CD4-positive, alpha-beta T cell (primary cell): ENCODE results near the gene KCNA1. TPM values are rescaled to one million over a fixed set of nuclear protein-coding genes. Genes with fewer than 3 reads are reported as not detected.

ENCODE experiments used
- ATAC-seq: fragments of 200-7000 bp; cut with Tn5 transposase; one replicate; pipeline ENCODE4 v1.10.0; 2022; ENCODE audit warnings: mild to moderate bottlenecking; ENCODE audit not compliant: poor library complexity
- CTCF ChIA-PET: fragments of 350-600 bp; sonication (Branson Sonifier 250); formaldehyde crosslinking; loops from one replicate; lab custom pipeline; 2021; ENCODE audit warnings: antibody characterized with exemption, inconsistent platforms; lab: Charles Lee
- POLR2A ChIA-PET: fragments of 350-600 bp; sonication (Branson Sonifier 250); formaldehyde crosslinking; loops from one replicate; lab custom pipeline; 2021; ENCODE audit warnings: antibody characterized with exemption, inconsistent platforms; lab: Charles Lee
- DNase-seq, 14 experiments: peaks; one replicate each; pipeline ENCODE4 v3.0.0-alpha.2; 2013 to 2020; ENCODE audit warnings: mixed read lengths in 2 of 14
- H3K27ac ChIP-seq, 2 donors: one replicate each; pipeline versions ENCODE4 v1.5.1 to v1.7.0; 2013; ENCODE audit warnings: low read length in 2 of 2, low read depth in 1 of 2, mild to moderate bottlenecking in 1 of 2
- H3K27me3 ChIP-seq, 2 experiments: 1 replicate in 1 of 2; 2 replicates in 1 of 2; pipeline versions ENCODE4 v1.6.1 to v1.7.0; 2013; ENCODE audit warnings: low read length in 2 of 2, control low read depth in 1 of 2, mild to moderate bottlenecking in 1 of 2, moderate library complexity in 1 of 2; ENCODE audit not compliant: insufficient read depth in 2 of 2, control insufficient read depth in 1 of 2
- H3K36me3 ChIP-seq: one replicate; pipeline ENCODE4 v1.6.1; 2013; ENCODE audit warnings: low read length, control low read depth; ENCODE audit not compliant: insufficient read depth
- H3K4me1 ChIP-seq: one replicate; pipeline ENCODE4 v1.6.1; 2013; ENCODE audit warnings: low read length, control low read depth; ENCODE audit not compliant: insufficient read depth
- H3K4me3 ChIP-seq: one replicate; pipeline ENCODE4 v1.5.1; 2013; ENCODE audit warnings: mild to moderate bottlenecking, low read length, moderate library complexity
- H3K9me3 ChIP-seq, 2 experiments: 1 replicate in 1 of 2; 2 replicates in 1 of 2; pipeline versions ENCODE4 v1.6.1 to v1.7.0; 2013; ENCODE audit warnings: low read length in 2 of 2, mild to moderate bottlenecking in 2 of 2, control low read depth in 1 of 2, moderate library complexity in 1 of 2; ENCODE audit not compliant: control insufficient read depth in 1 of 2, insufficient read depth in 1 of 2
- H3K27ac Mint-ChIP-seq: one replicate; pipeline ENCODE4 v1.8.0; 2020; ENCODE audit warnings: mixed read lengths
- H3K27me3 Mint-ChIP-seq: one replicate; pipeline ENCODE4 v1.8.0; 2021; ENCODE audit warnings: mixed read lengths
- H3K36me3 Mint-ChIP-seq: one replicate; pipeline ENCODE4 v1.8.0; 2021; ENCODE audit warnings: low read depth, mixed read lengths
- H3K4me1 Mint-ChIP-seq: one replicate; pipeline ENCODE4 v1.8.0; 2021; ENCODE audit warnings: low read depth, mixed read lengths
- H3K4me3 Mint-ChIP-seq: one replicate; pipeline ENCODE4 v1.8.0; 2020; ENCODE audit warnings: mild to moderate bottlenecking, mixed read lengths
- H3K9me3 Mint-ChIP-seq: one replicate; pipeline ENCODE4 v1.8.0; 2020; ENCODE audit warnings: mixed read lengths
- intact Hi-C, 2 experiments: fragments of 100-400 bp; cut with DNase I in 1 of 2; cut with micrococcal nuclease in 1 of 2; formaldehyde crosslinking; loops; one replicate each; pipeline versions ENCODE4 v1.15.1 to v1.9.0; 2023 to 2025; cut with DNase I, micrococcal nuclease
- total RNA-seq, 174 experiments: library from RNA in 2 of 174; stranded (reverse) in 2 of 174; gene quantifications; one replicate each; pipeline ENCODE4 v1.2.3 and lab custom pipeline; 2021 to 2026
- TF ChIP-seq, protein P1 (sequence below): fragments of 200-600 bp; IDR thresholded peaks from one replicate; pipeline ENCODE4 v1.8.0; 2022; ENCODE audit warnings: antibody characterized with exemption, mild to moderate bottlenecking

Gene KCNA1
- total RNA-seq, 2 experiments from 2014 or later = not detected

GRCh38 chr12:4867384-4867783 is 42.3 kb upstream of the KCNA1 start:
- H3K9me3 Mint-ChIP-seq = no peaks in the 10 kb centered on the region
- Histone ChIP-seq H3K4me1 (no peaks in the 10 kb centered on the region), H3K36me3 (no peaks in the 10 kb centered on the region), H3K4me3 (no peak overlapping the region), H3K27me3 (peaks cover 14% of the 10 kb centered on the region in 2 experiments), H3K27ac (no peak overlapping the region), H3K9me3 (no peaks in the 10 kb centered on the region)
- intact Hi-C loops = loop anchor here in 1 of 2 experiments (10.0 kb wide), 1 partner anchor 1177 kb away; no protein-coding TSS in a partner anchor
- ATAC-seq (no peak), DNase-seq (no peak)
- no peak overlapping the region for H3K4me3 Mint-ChIP-seq
- POLR2A ChIA-PET = no interaction called here
- H3K27me3 Mint-ChIP-seq = peaks cover 39% of the 10 kb centered on the region
- CTCF ChIA-PET = interaction anchor here (1.9 kb wide), 1 partner anchor 10 kb away, joined by 4 read pairs; no protein-coding TSS in a partner anchor
- H3K36me3 Mint-ChIP-seq = no peaks in the 10 kb centered on the region
- TF ChIP-seq, protein P1, sequence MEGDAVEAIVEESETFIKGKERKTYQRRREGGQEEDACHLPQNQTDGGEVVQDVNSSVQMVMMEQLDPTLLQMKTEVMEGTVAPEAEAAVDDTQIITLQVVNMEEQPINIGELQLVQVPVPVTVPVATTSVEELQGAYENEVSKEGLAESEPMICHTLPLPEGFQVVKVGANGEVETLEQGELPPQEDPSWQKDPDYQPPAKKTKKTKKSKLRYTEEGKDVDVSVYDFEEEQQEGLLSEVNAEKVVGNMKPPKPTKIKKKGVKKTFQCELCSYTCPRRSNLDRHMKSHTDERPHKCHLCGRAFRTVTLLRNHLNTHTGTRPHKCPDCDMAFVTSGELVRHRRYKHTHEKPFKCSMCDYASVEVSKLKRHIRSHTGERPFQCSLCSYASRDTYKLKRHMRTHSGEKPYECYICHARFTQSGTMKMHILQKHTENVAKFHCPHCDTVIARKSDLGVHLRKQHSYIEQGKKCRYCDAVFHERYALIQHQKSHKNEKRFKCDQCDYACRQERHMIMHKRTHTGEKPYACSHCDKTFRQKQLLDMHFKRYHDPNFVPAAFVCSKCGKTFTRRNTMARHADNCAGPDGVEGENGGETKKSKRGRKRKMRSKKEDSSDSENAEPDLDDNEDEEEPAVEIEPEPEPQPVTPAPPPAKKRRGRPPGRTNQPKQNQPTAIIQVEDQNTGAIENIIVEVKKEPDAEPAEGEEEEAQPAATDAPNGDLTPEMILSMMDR = no peak
- H3K4me1 Mint-ChIP-seq = no peaks in the 10 kb centered on the region
- no peak overlapping the region for H3K27ac Mint-ChIP-seq

DNA sequence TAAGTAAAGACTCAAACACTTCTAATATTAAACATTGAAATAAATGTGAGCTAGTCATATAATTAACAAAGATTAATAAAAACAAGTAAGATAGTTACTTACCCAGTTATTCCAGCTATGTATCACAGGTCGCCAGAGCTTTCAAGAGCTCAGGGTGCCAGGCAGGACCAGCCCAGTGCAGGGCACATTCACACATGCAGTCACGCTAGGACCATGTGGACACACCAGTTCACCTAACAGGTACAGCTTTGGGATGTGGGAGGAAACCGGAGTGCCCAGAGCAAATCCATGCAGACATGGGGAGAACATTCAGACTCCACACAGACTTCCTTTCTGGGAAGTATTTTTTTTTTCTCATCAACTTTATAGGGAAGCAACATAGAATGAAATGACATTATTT is 39.3 kb upstream of the KCNA1 start:
- peaks cover 12 to 14% of the 10 kb centered on the region in 2 experiments for H3K27me3 ChIP-seq
- Mint-ChIP-seq H3K4me1 (no peaks in the 10 kb centered on the region), H3K9me3 (no peaks in the 10 kb centered on the region), H3K27ac (no peak overlapping the region), H3K27me3 (peaks cover 28% of the 10 kb centered on the region), H3K4me3 (no peak overlapping the region), H3K36me3 (no peaks in the 10 kb centered on the region)
- no peak overlapping the region for H3K4me3 ChIP-seq
- intact Hi-C loops = no loop called here
- POLR2A ChIA-PET = no interaction called here
- DNase-seq = no peak
- no peak for ATAC-seq
- no peaks in the 10 kb centered on the region for H3K36me3 ChIP-seq
- H3K27ac ChIP-seq = no peak overlapping the region
- CTCF ChIA-PET = no interaction called here
- no peaks in the 10 kb centered on the region for H3K9me3 ChIP-seq
- TF ChIP-seq, protein P1 = no peak
- H3K4me1 ChIP-seq = no peaks in the 10 kb centered on the region

DNA sequence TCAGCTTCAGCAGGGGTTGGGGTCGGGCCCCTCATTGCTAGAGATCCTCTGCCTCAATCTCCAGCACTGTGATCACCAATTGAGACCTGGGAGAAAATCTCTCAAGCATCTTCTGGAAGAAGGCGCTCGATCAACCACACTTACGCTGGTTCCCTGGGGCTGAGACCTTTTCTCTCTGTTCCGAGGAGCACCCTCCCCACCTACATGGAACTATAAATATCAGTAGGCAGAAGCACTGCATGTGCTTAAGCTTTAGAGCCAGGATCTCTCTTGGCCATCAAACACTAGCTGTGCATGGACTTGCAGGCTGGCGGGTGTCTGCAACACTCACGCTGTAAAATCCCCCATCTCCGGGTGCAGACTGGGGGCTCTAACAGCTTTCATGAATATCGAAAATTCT is 38.2 kb upstream of the KCNA1 start:
- Histone ChIP-seq H3K9me3 (no peaks in the 10 kb centered on the region), H3K4me3 (no peak overlapping the region), H3K27ac (no peak overlapping the region), H3K4me1 (no peaks in the 10 kb centered on the region), H3K27me3 (peaks cover 10 to 12% of the 10 kb centered on the region in 2 experiments), H3K36me3 (no peaks in the 10 kb centered on the region)
- no peak overlapping the region for H3K4me3 Mint-ChIP-seq
- no peak overlapping the region for H3K27ac Mint-ChIP-seq
- intact Hi-C loops = no loop called here
- no peaks in the 10 kb centered on the region for H3K4me1 Mint-ChIP-seq
- H3K27me3 Mint-ChIP-seq = peaks cover 23% of the 10 kb centered on the region
- no peaks in the 10 kb centered on the region for H3K36me3 Mint-ChIP-seq
- DNase-seq = no peak
- POLR2A ChIA-PET = no interaction called here
- ATAC-seq = no peak
- TF ChIP-seq, protein P1 = no peak
- no peaks in the 10 kb centered on the region for H3K9me3 Mint-ChIP-seq
- CTCF ChIA-PET = no interaction called here
